GM12864 (cell line): ENCODE data around the gene PCBD1.

ENCODE experiments used
- DNase-seq: peaks from one replicate; pipeline ENCODE4 v3.0.0-alpha.2; 2011; ENCODE audit warnings: low read depth
- H3K4me3 ChIP-seq: 2 replicates; pipeline ENCODE4 v1.5.1; 2011; ENCODE audit warnings: mild to moderate bottlenecking, low read depth, low read length, control low read depth
- CTCF ChIP-seq: IDR thresholded peaks from 2 replicates; pipeline ENCODE4 v1.5.1; 2011; ENCODE audit warnings: low read depth, mild to moderate bottlenecking, moderate library complexity, low read length, control low read depth, inconsistent platforms; ENCODE audit errors: missing control alignments

The PCBD1 gene

GRCh38 chr10:70890917-70891431 is 2.6 kb upstream of the PCBD1 start:
- TF ChIP-seq CTCF = no peak
- DNase-seq = no peak
- no peak overlapping the region for H3K4me3 ChIP-seq

- H3K4me3 ChIP-seq = no peak overlapping the region
- TF ChIP-seq CTCF = no peak
- DNase-seq = no peak
Observed at GRCh38 chr10:70889291-70889690, 926 bp upstream of the PCBD1 start.

GRCh38 chr10:70886921-70887665 is 1.3 kb downstream of the PCBD1 start:
- H3K4me3 ChIP-seq = peak overlapping the region; percentile 72; the same call in 1 of the 2 replicates
- TF ChIP-seq CTCF = no peak
- DNase-seq = no peak

- no peak for TF ChIP-seq CTCF
- no peak overlapping the region for H3K4me3 ChIP-seq
- DNase-seq = no peak
Observed at GRCh38 chr10:70885931-70886903, 2.1 kb downstream of the PCBD1 start.

- no peak overlapping the region for H3K4me3 ChIP-seq
- DNase-seq = no peak
- TF ChIP-seq CTCF = no peak
Observed at GRCh38 chr10:70885481-70885880, 2.9 kb downstream of the PCBD1 start.

GRCh38 chr10:70884741-70885140 is 3.6 kb downstream of the PCBD1 start:
- no peak for TF ChIP-seq CTCF
- H3K4me3 ChIP-seq = no peak overlapping the region
- no peak for DNase-seq
